Activated CD4-positive, alpha-beta T cell treated with anti-CD3 and anti-CD28 coated beads for 4 hours (primary cell): ENCODE measurements around the gene STPG3.

ENCODE experiments used
- DNase-seq, 2 donors: peaks; one replicate each; pipeline ENCODE4 v3.0.0-alpha.2; 2020

STPG3 gene

GRCh38 chr9:137281345-137282116 lies 30.4 kb downstream of the STPG3 start:
- DNase-seq, result no peak

GRCh38 chr9:137286975-137287383 lies 35.9 kb downstream of the STPG3 start:
- no peak for DNase-seq

GRCh38 chr9:137293094-137293481 lies 42.0 kb downstream of the STPG3 start:
- no peak for DNase-seq

- DNase-seq, result no peak
Measured at GRCh38 chr9:137293482-137294090, 42.5 kb downstream of the STPG3 start.

GRCh38 chr9:137294091-137294680 lies 43.1 kb downstream of the STPG3 start:
- no peak for DNase-seq

- no peak for DNase-seq
Measured at GRCh38 chr9:137294681-137295237, 43.7 kb downstream of the STPG3 start.

GRCh38 chr9:137295238-137295811 lies 44.2 kb downstream of the STPG3 start:
- DNase-seq, result no peak

GRCh38 chr9:137295849-137296669 lies 45.0 kb downstream of the STPG3 start:
- no peak for DNase-seq

GRCh38 chr9:137296670-137297664 lies 45.9 kb downstream of the STPG3 start:
- DNase-seq, result no peak

GRCh38 chr9:137297966-137298365 lies 46.9 kb downstream of the STPG3 start:
- no peak for DNase-seq

- no peak for DNase-seq
Measured at GRCh38 chr9:137298401-137299202, 47.5 kb downstream of the STPG3 start.

- no peak for DNase-seq
Measured at GRCh38 chr9:137299203-137299565, 48.1 kb downstream of the STPG3 start.

- no peak for DNase-seq
Measured at GRCh38 chr9:137299938-137300337, 48.9 kb downstream of the STPG3 start.

GRCh38 chr9:137300567-137301080 lies 49.5 kb downstream of the STPG3 start:
- no peak for DNase-seq

- DNase-seq, result no peak
Measured at GRCh38 chr9:137301081-137301947, 50.2 kb downstream of the STPG3 start.

GRCh38 chr9:137302118-137302448 lies 51.0 kb downstream of the STPG3 start, which contains the start of gene NRARP:
Gene NRARP, minus strand, starts transcription at chr9:137302271. Its CDS starts 343 bp downstream, at chr9:137301928.
- DNase-seq, result peak; percentile 94 to 96

- no peak for DNase-seq
Measured at GRCh38 chr9:137302449-137303150, 51.5 kb downstream of the STPG3 start.
